Measurements from ENCODE around the gene NSUN3.

NSUN3 gene

GRCh38 chr3:94115482-94115881, 52.6 kb downstream of the NSUN3 start:
- Histone ChIP-seq H3K36me3 (ENCODE audit: control insufficient read depth, insufficient read depth, low read length) (peaks cover 7% of the 10 kb centered on the region), H3K4me1 (ENCODE audit: control insufficient read depth, insufficient read depth, low read length, poor library complexity, severe bottlenecking) (no peaks in the 10 kb centered on the region), H3K27me3 (replicated peaks; ENCODE audit: control insufficient read depth, insufficient read depth, low read length, poor library complexity, severe bottlenecking) (no peaks in the 10 kb centered on the region), H3K4me3 (ENCODE audit: insufficient read depth, low read depth, low read length, poor library complexity, severe bottlenecking) (no peak overlapping the region), H3K9me3 (ENCODE audit: control insufficient read depth, low read length) (no peaks in the 10 kb centered on the region), H3K27ac (ENCODE audit: insufficient read depth, low read length, poor library complexity, severe bottlenecking) (no peak overlapping the region)
- DNase-seq = no peak

- Histone ChIP-seq H3K27me3 (replicated peaks; ENCODE audit: control insufficient read depth, insufficient read depth, low read length, poor library complexity, severe bottlenecking) (no peaks in the 10 kb centered on the region), H3K36me3 (ENCODE audit: control insufficient read depth, insufficient read depth, low read length) (no peaks in the 10 kb centered on the region), H3K9me3 (ENCODE audit: control insufficient read depth, low read length) (no peaks in the 10 kb centered on the region), H3K4me3 (ENCODE audit: insufficient read depth, low read depth, low read length, poor library complexity, severe bottlenecking) (no peak overlapping the region), H3K27ac (ENCODE audit: insufficient read depth, low read length, poor library complexity, severe bottlenecking) (no peak overlapping the region), H3K4me1 (ENCODE audit: control insufficient read depth, insufficient read depth, low read length, poor library complexity, severe bottlenecking) (no peaks in the 10 kb centered on the region)
- no peak for DNase-seq
These were observed 54.9 kb downstream of the NSUN3 start for GRCh38 chr3:94117729-94118128.

- Histone ChIP-seq H3K9me3 (ENCODE audit: control insufficient read depth, low read length) (no peaks in the 10 kb centered on the region), H3K4me1 (ENCODE audit: control insufficient read depth, insufficient read depth, low read length, poor library complexity, severe bottlenecking) (no peaks in the 10 kb centered on the region), H3K4me3 (ENCODE audit: insufficient read depth, low read depth, low read length, poor library complexity, severe bottlenecking) (no peak overlapping the region), H3K27ac (ENCODE audit: insufficient read depth, low read length, poor library complexity, severe bottlenecking) (no peak overlapping the region), H3K27me3 (replicated peaks; ENCODE audit: control insufficient read depth, insufficient read depth, low read length, poor library complexity, severe bottlenecking) (no peaks in the 10 kb centered on the region), H3K36me3 (ENCODE audit: control insufficient read depth, insufficient read depth, low read length) (no peaks in the 10 kb centered on the region)
- DNase-seq = no peak
These were observed 55.5 kb downstream of the NSUN3 start for GRCh38 chr3:94118390-94118789.

GRCh38 chr3:94121161-94121560, 58.3 kb downstream of the NSUN3 start:
- H3K4me1 ChIP-seq (ENCODE audit: control insufficient read depth, insufficient read depth, low read length, poor library complexity, severe bottlenecking) = no peaks in the 10 kb centered on the region
- no peak for DNase-seq
- no peak overlapping the region for H3K27ac ChIP-seq (ENCODE audit: insufficient read depth, low read length, poor library complexity, severe bottlenecking)
- H3K27me3 ChIP-seq (replicated peaks; ENCODE audit: control insufficient read depth, insufficient read depth, low read length, poor library complexity, severe bottlenecking) = no peaks in the 10 kb centered on the region
- no peaks in the 10 kb centered on the region for H3K9me3 ChIP-seq (ENCODE audit: control insufficient read depth, low read length)
- no peaks in the 10 kb centered on the region for H3K36me3 ChIP-seq (ENCODE audit: control insufficient read depth, insufficient read depth, low read length)
- H3K4me3 ChIP-seq (ENCODE audit: insufficient read depth, low read depth, low read length, poor library complexity, severe bottlenecking) = no peak overlapping the region

GRCh38 chr3:94127115-94127514, 64.3 kb downstream of the NSUN3 start:
- DNase-seq = no peak
- Histone ChIP-seq H3K9me3 (ENCODE audit: control insufficient read depth, low read length) (no peaks in the 10 kb centered on the region), H3K4me1 (ENCODE audit: control insufficient read depth, insufficient read depth, low read length, poor library complexity, severe bottlenecking) (no peaks in the 10 kb centered on the region), H3K27ac (ENCODE audit: insufficient read depth, low read length, poor library complexity, severe bottlenecking) (no peak overlapping the region), H3K4me3 (ENCODE audit: insufficient read depth, low read depth, low read length, poor library complexity, severe bottlenecking) (no peak overlapping the region), H3K36me3 (ENCODE audit: control insufficient read depth, insufficient read depth, low read length) (no peaks in the 10 kb centered on the region), H3K27me3 (replicated peaks; ENCODE audit: control insufficient read depth, insufficient read depth, low read length, poor library complexity, severe bottlenecking) (no peaks in the 10 kb centered on the region)

- Histone ChIP-seq H3K27me3 (replicated peaks; ENCODE audit: control insufficient read depth, insufficient read depth, low read length, poor library complexity, severe bottlenecking) (no peaks in the 10 kb centered on the region), H3K4me3 (ENCODE audit: insufficient read depth, low read depth, low read length, poor library complexity, severe bottlenecking) (no peak overlapping the region), H3K36me3 (ENCODE audit: control insufficient read depth, insufficient read depth, low read length) (no peaks in the 10 kb centered on the region), H3K27ac (ENCODE audit: insufficient read depth, low read length, poor library complexity, severe bottlenecking) (no peak overlapping the region), H3K9me3 (ENCODE audit: control insufficient read depth, low read length) (no peaks in the 10 kb centered on the region), H3K4me1 (ENCODE audit: control insufficient read depth, insufficient read depth, low read length, poor library complexity, severe bottlenecking) (no peaks in the 10 kb centered on the region)
- no peak for DNase-seq
These were observed 67.8 kb downstream of the NSUN3 start for GRCh38 chr3:94130690-94131089.

GRCh38 chr3:94132777-94133176, 69.9 kb downstream of the NSUN3 start:
- Histone ChIP-seq H3K27ac (ENCODE audit: insufficient read depth, low read length, poor library complexity, severe bottlenecking) (no peak overlapping the region), H3K36me3 (ENCODE audit: control insufficient read depth, insufficient read depth, low read length) (no peaks in the 10 kb centered on the region), H3K9me3 (ENCODE audit: control insufficient read depth, low read length) (no peaks in the 10 kb centered on the region), H3K4me1 (ENCODE audit: control insufficient read depth, insufficient read depth, low read length, poor library complexity, severe bottlenecking) (no peaks in the 10 kb centered on the region), H3K27me3 (replicated peaks; ENCODE audit: control insufficient read depth, insufficient read depth, low read length, poor library complexity, severe bottlenecking) (no peaks in the 10 kb centered on the region), H3K4me3 (ENCODE audit: insufficient read depth, low read depth, low read length, poor library complexity, severe bottlenecking) (no peak overlapping the region)
- DNase-seq = no peak

GRCh38 chr3:94136133-94136532, 73.3 kb downstream of the NSUN3 start:
- Histone ChIP-seq H3K9me3 (ENCODE audit: control insufficient read depth, low read length) (no peaks in the 10 kb centered on the region), H3K4me3 (ENCODE audit: insufficient read depth, low read depth, low read length, poor library complexity, severe bottlenecking) (no peak overlapping the region), H3K36me3 (ENCODE audit: control insufficient read depth, insufficient read depth, low read length) (no peaks in the 10 kb centered on the region), H3K27me3 (replicated peaks; ENCODE audit: control insufficient read depth, insufficient read depth, low read length, poor library complexity, severe bottlenecking) (no peaks in the 10 kb centered on the region), H3K27ac (ENCODE audit: insufficient read depth, low read length, poor library complexity, severe bottlenecking) (no peak overlapping the region), H3K4me1 (ENCODE audit: control insufficient read depth, insufficient read depth, low read length, poor library complexity, severe bottlenecking) (no peaks in the 10 kb centered on the region)
- DNase-seq = no peak

GRCh38 chr3:94137377-94137776, 74.5 kb downstream of the NSUN3 start:
- Histone ChIP-seq H3K4me1 (ENCODE audit: control insufficient read depth, insufficient read depth, low read length, poor library complexity, severe bottlenecking) (no peaks in the 10 kb centered on the region), H3K27ac (ENCODE audit: insufficient read depth, low read length, poor library complexity, severe bottlenecking) (no peak overlapping the region), H3K4me3 (ENCODE audit: insufficient read depth, low read depth, low read length, poor library complexity, severe bottlenecking) (no peak overlapping the region), H3K9me3 (ENCODE audit: control insufficient read depth, low read length) (no peaks in the 10 kb centered on the region), H3K27me3 (replicated peaks; ENCODE audit: control insufficient read depth, insufficient read depth, low read length, poor library complexity, severe bottlenecking) (no peaks in the 10 kb centered on the region), H3K36me3 (ENCODE audit: control insufficient read depth, insufficient read depth, low read length) (no peaks in the 10 kb centered on the region)
- DNase-seq = no peak

GRCh38 chr3:94146455-94146854, 83.6 kb downstream of the NSUN3 start:
- Histone ChIP-seq H3K27me3 (replicated peaks; ENCODE audit: control insufficient read depth, insufficient read depth, low read length, poor library complexity, severe bottlenecking) (no peaks in the 10 kb centered on the region), H3K27ac (ENCODE audit: insufficient read depth, low read length, poor library complexity, severe bottlenecking) (no peak overlapping the region), H3K36me3 (ENCODE audit: control insufficient read depth, insufficient read depth, low read length) (no peaks in the 10 kb centered on the region), H3K4me3 (ENCODE audit: insufficient read depth, low read depth, low read length, poor library complexity, severe bottlenecking) (no peak overlapping the region), H3K4me1 (ENCODE audit: control insufficient read depth, insufficient read depth, low read length, poor library complexity, severe bottlenecking) (no peaks in the 10 kb centered on the region), H3K9me3 (ENCODE audit: control insufficient read depth, low read length) (no peaks in the 10 kb centered on the region)
- no peak for DNase-seq

GRCh38 chr3:94147012-94147411, 84.2 kb downstream of the NSUN3 start:
- H3K4me3 ChIP-seq (ENCODE audit: insufficient read depth, low read depth, low read length, poor library complexity, severe bottlenecking) = no peak overlapping the region
- H3K27me3 ChIP-seq (replicated peaks; ENCODE audit: control insufficient read depth, insufficient read depth, low read length, poor library complexity, severe bottlenecking) = no peaks in the 10 kb centered on the region
- no peak overlapping the region for H3K27ac ChIP-seq (ENCODE audit: insufficient read depth, low read length, poor library complexity, severe bottlenecking)
- no peaks in the 10 kb centered on the region for H3K9me3 ChIP-seq (ENCODE audit: control insufficient read depth, low read length)
- no peaks in the 10 kb centered on the region for H3K4me1 ChIP-seq (ENCODE audit: control insufficient read depth, insufficient read depth, low read length, poor library complexity, severe bottlenecking)
- H3K36me3 ChIP-seq (ENCODE audit: control insufficient read depth, insufficient read depth, low read length) = no peaks in the 10 kb centered on the region
- no peak for DNase-seq

Data from effector memory CD4-positive, alpha-beta T cell (primary cell).